AG04450 (cell line): ENCODE results near the gene CENPX. TPM values are rescaled to one million over a fixed set of nuclear protein-coding genes. Genes with fewer than 3 reads are reported as not detected.

Experiments
- CTCF ChIA-PET: fragments of 300-600, 350-600 bp; formaldehyde crosslinking; extraction: SDS; loops from one replicate; lab custom pipeline; 2022; ENCODE audit warnings: antibody characterized with exemption, inconsistent platforms; lab: Charles Lee
- POLR2A ChIA-PET: fragments of 350-600 bp; formaldehyde crosslinking; extraction: SDS; loops from one replicate; lab custom pipeline; 2021; ENCODE audit warnings: antibody characterized with exemption, inconsistent platforms; lab: Yijun Ruan, JAX
- DNase-seq: peaks from one replicate; pipeline ENCODE4 v3.0.0-alpha.2; 2011; ENCODE audit warnings: low read depth, low spot score
- H3K27ac ChIP-seq: one replicate; pipeline ENCODE4 v1.5.1; 2012; ENCODE audit warnings: low read depth, low read length, control low read depth
- H3K27me3 ChIP-seq: one replicate; pipeline ENCODE4 v1.6.0; 2012; ENCODE audit warnings: low read length; ENCODE audit not compliant: control insufficient read depth, insufficient read depth
- H3K4me3 ChIP-seq: 2 replicates; pipeline ENCODE4 v1.5.1; 2011; ENCODE audit warnings: mild to moderate bottlenecking, low read depth, low read length, control low read depth
- H3K9me3 ChIP-seq: 2 replicates; pipeline ENCODE4 v1.5.1; 2012; ENCODE audit warnings: low read length; ENCODE audit not compliant: control insufficient read depth, insufficient read depth
- CTCF ChIP-seq: IDR thresholded peaks from 2 replicates; pipeline ENCODE4 v1.5.1; 2011; ENCODE audit warnings: low read depth, low read length, control low read depth, inconsistent platforms
- polyA plus RNA-seq: library from polyadenylated mRNA; depleted of rRNA; stranded (reverse); fragments of >200 nt; gene quantifications from 2 replicates; pipeline ENCODE4 v1.2.3, GENCODE V29; 2011; rRNA removed

Gene CENPX
- polyA plus RNA-seq, 1 experiment, result 32.5 TPM

GRCh38 chr17:81973432-81973831 lies 49.2 kb downstream of the CENPX start:
- DNase-seq, result no peak
- no peak overlapping the region for H3K27ac ChIP-seq
- no peak overlapping the region for H3K4me3 ChIP-seq
- POLR2A ChIA-PET, result no interaction called here
- CTCF ChIA-PET, result no interaction called here
- no peak for TF ChIP-seq CTCF
- H3K9me3 ChIP-seq, result peaks cover 13% of the 10 kb centered on the region
- no peaks in the 10 kb centered on the region for H3K27me3 ChIP-seq

- TF ChIP-seq CTCF, result no peak
- CTCF ChIA-PET, result interaction anchor here (1.0 kb wide), 1 partner anchor 51 kb away, joined by 3 read pairs; no protein-coding TSS in a partner anchor
- POLR2A ChIA-PET, result no interaction called here
- peaks cover 9% of the 10 kb centered on the region for H3K9me3 ChIP-seq
- DNase-seq, result no peak
- peaks cover 4% of the 10 kb centered on the region for H3K27me3 ChIP-seq
- no peak overlapping the region for H3K27ac ChIP-seq
- H3K4me3 ChIP-seq, result no peak overlapping the region
Measured at GRCh38 chr17:81968850-81969812, 53.5 kb downstream of the CENPX start.

Other genes with a start within 250 kb of the CENPX start
- gene GCGR, start 218.7 kb downstream of the CENPX start, polyA plus RNA-seq, result not detected in 2 replicates
- 63.2 and 88.2 TPM in 2 replicates for gene MCRIP1, start 189.6 kb downstream of the CENPX start, polyA plus RNA-seq
- not detected in 2 replicates for gene PPP1R27, start 187.8 kb downstream of the CENPX start, polyA plus RNA-seq
- 158 and 342 TPM in 2 replicates for gene P4HB, start 162.3 kb downstream of the CENPX start, polyA plus RNA-seq
- gene ARHGDIA, start 151.5 kb downstream of the CENPX start, polyA plus RNA-seq, result 62.2 and 78.6 TPM in 2 replicates
- gene ALYREF, start 131.3 kb downstream of the CENPX start, polyA plus RNA-seq, result 57.7 and 57.8 TPM in 2 replicates
- 213 and 233 TPM in 2 replicates for gene ANAPC11, start 131.2 kb downstream of the CENPX start, polyA plus RNA-seq
- 0.20 and 0.30 TPM in 2 replicates for gene NPB, start 120.6 kb downstream of the CENPX start, polyA plus RNA-seq
- 25.2 and 31.8 TPM in 2 replicates for gene PCYT2, start 111.5 kb downstream of the CENPX start, polyA plus RNA-seq
- 4.3 and 6.0 TPM in 2 replicates for gene SIRT7, start 104.7 kb downstream of the CENPX start, polyA plus RNA-seq
- 17.6 and 17.7 TPM in 2 replicates for gene MAFG, start 95.1 kb downstream of the CENPX start, polyA plus RNA-seq
- gene PYCR1, start 85.6 kb downstream of the CENPX start, polyA plus RNA-seq, result 103 and 154 TPM in 2 replicates
- gene MYADML2, start 75.6 kb downstream of the CENPX start, polyA plus RNA-seq, result not detected in 2 replicates
- gene NOTUM, start 61.7 kb downstream of the CENPX start, polyA plus RNA-seq, result 0.04 TPM in 1 of 2 replicates, not detected in the other
- gene ASPSCR1, start 45.2 kb downstream of the CENPX start, polyA plus RNA-seq, result 7.1 and 8.8 TPM in 2 replicates
- gene LRRC45, start 427 bp upstream of the CENPX start, polyA plus RNA-seq, result 3.4 and 4.0 TPM in 2 replicates
- 12.9 and 18.7 TPM in 2 replicates for gene RAC3, start 8.8 kb upstream of the CENPX start, polyA plus RNA-seq
- gene DCXR, start 14.8 kb upstream of the CENPX start, polyA plus RNA-seq, result 35.5 and 55.6 TPM in 2 replicates
- gene RFNG, start 28.9 kb upstream of the CENPX start, polyA plus RNA-seq, result 11.8 and 14.1 TPM in 2 replicates
- 63.1 and 94.3 TPM in 2 replicates for gene GPS1, start 29.0 kb upstream of the CENPX start, polyA plus RNA-seq
- gene DUS1L, start 42.9 kb upstream of the CENPX start, polyA plus RNA-seq, result 21.4 and 27.0 TPM in 2 replicates
- 6.2 and 9.6 TPM in 2 replicates for gene FASN, start 75.4 kb upstream of the CENPX start, polyA plus RNA-seq
- gene CCDC57, start 190.0 kb upstream of the CENPX start, polyA plus RNA-seq, result 11.1 and 13.2 TPM in 2 replicates
- gene SLC16A3, start 206.2 kb upstream of the CENPX start, polyA plus RNA-seq, result 61.7 and 80.3 TPM in 2 replicates